ENCODE data around the gene HABP2.

Gene HABP2

GRCh38 chr10:113552701-113553100, at the start of gene HABP2:
HABP2 (plus strand) TSS chr10:113553053; CDS start chr10:113553122, 69 bp downstream.
- DNase-seq = no peak
- Histone ChIP-seq H3K36me3 (replicated peaks) (no peaks in the 10 kb centered on the region), H3K27ac (no peak within 1 kb of the TSS), H3K27me3 (replicated peaks) (no peaks in the 10 kb centered on the region), H3K4me3 (ENCODE audit: low read depth, low read length) (no peak within 1 kb of the TSS)
- in situ Hi-C loops (cut with HindIII; ENCODE audit: low pct_ligation_motif_present, low sequenced_read_pairs) = no loop called here
- no peak for TF ChIP-seq CTCF (IDR thresholded peaks at IDR 0.05; ENCODE audit: low read depth, low read length, missing control alignments)

- no peak overlapping the region for H3K4me3 ChIP-seq (ENCODE audit: low read depth, low read length)
- DNase-seq = no peak
- in situ Hi-C loops (cut with HindIII; ENCODE audit: low pct_ligation_motif_present, low sequenced_read_pairs) = no loop called here
- H3K27ac ChIP-seq = no peak overlapping the region
- no peaks in the 10 kb centered on the region for H3K27me3 ChIP-seq (replicated peaks)
- H3K36me3 ChIP-seq (replicated peaks) = no peaks in the 10 kb centered on the region
- no peak for TF ChIP-seq CTCF (IDR thresholded peaks at IDR 0.05; ENCODE audit: low read depth, low read length, missing control alignments)
These were observed 48.9 kb upstream of the HABP2 start for GRCh38 chr10:113503930-113504329.

- no peak for DNase-seq
- no peak for TF ChIP-seq CTCF (IDR thresholded peaks at IDR 0.05; ENCODE audit: low read depth, low read length, missing control alignments)
- H3K27me3 ChIP-seq (replicated peaks) = no peaks in the 10 kb centered on the region
- no peak overlapping the region for H3K27ac ChIP-seq
- no peak overlapping the region for H3K4me3 ChIP-seq (ENCODE audit: low read depth, low read length)
- no peaks in the 10 kb centered on the region for H3K36me3 ChIP-seq (replicated peaks)
- in situ Hi-C loops (cut with HindIII; ENCODE audit: low pct_ligation_motif_present, low sequenced_read_pairs) = no loop called here
These were observed 48.4 kb upstream of the HABP2 start for GRCh38 chr10:113504423-113504822.

- Histone ChIP-seq H3K36me3 (replicated peaks) (no peaks in the 10 kb centered on the region), H3K4me3 (ENCODE audit: low read depth, low read length) (no peak overlapping the region), H3K27ac (no peak overlapping the region), H3K27me3 (replicated peaks) (no peaks in the 10 kb centered on the region)
- no peak for TF ChIP-seq CTCF (IDR thresholded peaks at IDR 0.05; ENCODE audit: low read depth, low read length, missing control alignments)
- in situ Hi-C loops (cut with HindIII; ENCODE audit: low pct_ligation_motif_present, low sequenced_read_pairs) = no loop called here
- no peak for DNase-seq
These were observed 46.4 kb upstream of the HABP2 start for GRCh38 chr10:113506476-113506875.

- no peaks in the 10 kb centered on the region for H3K27me3 ChIP-seq (replicated peaks)
- H3K27ac ChIP-seq = no peak overlapping the region
- no peak for DNase-seq
- TF ChIP-seq CTCF (IDR thresholded peaks at IDR 0.05; ENCODE audit: low read depth, low read length, missing control alignments) = no peak
- in situ Hi-C loops (cut with HindIII; ENCODE audit: low pct_ligation_motif_present, low sequenced_read_pairs) = no loop called here
- no peaks in the 10 kb centered on the region for H3K36me3 ChIP-seq (replicated peaks)
- no peak overlapping the region for H3K4me3 ChIP-seq (ENCODE audit: low read depth, low read length)
These were observed 41.4 kb upstream of the HABP2 start for GRCh38 chr10:113511419-113511818.

- no peak for TF ChIP-seq CTCF (IDR thresholded peaks at IDR 0.05; ENCODE audit: low read depth, low read length, missing control alignments)
- in situ Hi-C loops (cut with HindIII; ENCODE audit: low pct_ligation_motif_present, low sequenced_read_pairs) = no loop called here
- Histone ChIP-seq H3K27me3 (replicated peaks) (no peaks in the 10 kb centered on the region), H3K36me3 (replicated peaks) (no peaks in the 10 kb centered on the region), H3K27ac (no peak overlapping the region), H3K4me3 (ENCODE audit: low read depth, low read length) (no peak overlapping the region)
- DNase-seq = no peak
These were observed 37.7 kb upstream of the HABP2 start for GRCh38 chr10:113515161-113515560.

Data from brain microvascular endothelial cell (primary cell).